Astrocyte (in vitro differentiated cells and primary cell): ENCODE data around the gene KRT71.

ENCODE experiments used
- CTCF ChIP-seq: IDR thresholded peaks from 2 replicates; pipeline ENCODE4 v1.5.1; 2011; ENCODE audit warnings: low read depth, mild to moderate bottlenecking, inconsistent platforms, low read length, moderate library complexity; ENCODE audit not compliant: insufficient read depth
- EZH2 ChIP-seq: IDR thresholded peaks from 2 replicates; pipeline ENCODE4 v1.6.1; 2012; ENCODE audit warnings: mild to moderate bottlenecking, low read length, inconsistent platforms; ENCODE audit not compliant: insufficient read depth

GRCh38 chr12:52530366-52530765 is 22.6 kb downstream of the KRT71 start:
- TF ChIP-seq CTCF (no peak), EZH2 (no peak)
